Nephron (organoid): ENCODE measurements around the gene FAM131C.
A peak's percentile ranks its signal among the peaks of the same experiment; 100 is the strongest.

Experiments
- H3K27ac Mint-ChIP-seq, 3 experiments: 2 replicates each; pipeline ENCODE4 v1.8.0; 2020; ENCODE audit warnings: mixed read lengths in 3 of 3, mild to moderate bottlenecking in 2 of 3, moderate library complexity in 1 of 3
- H3K27me3 Mint-ChIP-seq: 2 replicates; pipeline ENCODE4 v1.8.0; 2021; ENCODE audit warnings: low read depth, mild to moderate bottlenecking, moderate library complexity, mixed read lengths
- H3K36me3 Mint-ChIP-seq: 2 replicates; pipeline ENCODE4 v1.8.0; 2020; ENCODE audit warnings: low read depth, mixed read lengths
- H3K4me1 Mint-ChIP-seq: 2 replicates; pipeline ENCODE4 v1.8.0; 2020; ENCODE audit warnings: mixed read lengths
- H3K4me3 Mint-ChIP-seq, 3 experiments: 2 replicates each; pipeline ENCODE4 v1.8.0; 2020; ENCODE audit warnings: mild to moderate bottlenecking in 3 of 3, mixed read lengths in 3 of 3, moderate library complexity in 2 of 3
- H3K9me3 Mint-ChIP-seq: 2 replicates; pipeline ENCODE4 v1.8.0; 2020; ENCODE audit warnings: mixed read lengths
- TF ChIP-seq, protein P1 (sequence below), 3 experiments: fragments of 200-600 bp; sonication (generic); IDR thresholded peaks; one replicate each; pipeline ENCODE4 v1.5.0; 2021; ENCODE audit warnings: antibody characterized with exemption in 3 of 3; ENCODE audit not compliant: unreplicated experiment in 3 of 3

The FAM131C gene

DNA sequence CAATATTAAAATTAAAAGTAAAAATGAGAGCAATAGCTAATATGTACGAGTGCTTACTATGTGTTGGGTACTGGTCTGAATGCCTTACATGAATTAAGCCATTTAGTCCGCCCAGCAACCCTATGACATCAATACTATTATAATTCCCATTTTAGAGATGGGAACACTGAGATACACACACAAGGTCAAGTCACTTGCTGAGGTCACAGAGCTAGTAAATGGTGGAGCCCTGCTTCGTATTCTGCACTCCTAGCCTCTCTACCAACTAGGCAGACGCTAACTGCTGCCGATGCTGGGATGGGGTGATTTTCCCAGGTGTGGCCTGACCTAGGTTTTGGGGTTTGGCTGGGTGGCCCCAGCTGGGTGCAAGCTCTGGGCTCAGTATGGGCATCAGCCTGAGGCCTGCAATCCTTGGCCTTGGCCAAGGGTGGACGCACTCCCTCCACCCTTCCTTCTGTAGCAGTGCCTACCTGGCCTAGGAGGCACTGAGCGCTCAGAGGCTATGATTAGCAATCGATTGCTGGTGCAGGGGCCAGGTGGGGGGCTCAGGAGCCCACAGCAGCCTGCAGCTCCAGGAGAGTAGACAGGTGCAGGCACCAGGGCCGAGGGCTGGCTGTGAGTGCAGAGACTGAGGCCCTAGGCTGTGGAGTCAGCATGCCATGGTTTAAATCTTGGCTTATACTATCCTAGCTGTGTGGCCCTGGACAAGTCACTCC is 2.7 kb downstream of the FAM131C start:
- Mint-ChIP-seq H3K9me3 (peaks cover 3% of the 10 kb centered on the region), H3K36me3 (no peaks in the 10 kb centered on the region), H3K27me3 (peaks cover 30% of the 10 kb centered on the region), H3K4me1 (peaks cover 11% of the 10 kb centered on the region), H3K4me3 (peak overlapping the region in 1 of 3 experiments; percentile 15), H3K27ac (no peak overlapping the region)
- TF ChIP-seq, protein P1, sequence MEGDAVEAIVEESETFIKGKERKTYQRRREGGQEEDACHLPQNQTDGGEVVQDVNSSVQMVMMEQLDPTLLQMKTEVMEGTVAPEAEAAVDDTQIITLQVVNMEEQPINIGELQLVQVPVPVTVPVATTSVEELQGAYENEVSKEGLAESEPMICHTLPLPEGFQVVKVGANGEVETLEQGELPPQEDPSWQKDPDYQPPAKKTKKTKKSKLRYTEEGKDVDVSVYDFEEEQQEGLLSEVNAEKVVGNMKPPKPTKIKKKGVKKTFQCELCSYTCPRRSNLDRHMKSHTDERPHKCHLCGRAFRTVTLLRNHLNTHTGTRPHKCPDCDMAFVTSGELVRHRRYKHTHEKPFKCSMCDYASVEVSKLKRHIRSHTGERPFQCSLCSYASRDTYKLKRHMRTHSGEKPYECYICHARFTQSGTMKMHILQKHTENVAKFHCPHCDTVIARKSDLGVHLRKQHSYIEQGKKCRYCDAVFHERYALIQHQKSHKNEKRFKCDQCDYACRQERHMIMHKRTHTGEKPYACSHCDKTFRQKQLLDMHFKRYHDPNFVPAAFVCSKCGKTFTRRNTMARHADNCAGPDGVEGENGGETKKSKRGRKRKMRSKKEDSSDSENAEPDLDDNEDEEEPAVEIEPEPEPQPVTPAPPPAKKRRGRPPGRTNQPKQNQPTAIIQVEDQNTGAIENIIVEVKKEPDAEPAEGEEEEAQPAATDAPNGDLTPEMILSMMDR (IDR thresholded peaks at IDR 0.05; ENCODE audit: unreplicated experiment in 3 of 3), result no peak

- Mint-ChIP-seq H3K4me3 (no peak overlapping the region), H3K9me3 (no peaks in the 10 kb centered on the region), H3K36me3 (no peaks in the 10 kb centered on the region), H3K4me1 (peaks cover 5% of the 10 kb centered on the region), H3K27ac (peak overlapping the region in 1 of 3 experiments; percentile 55), H3K27me3 (peaks cover 35% of the 10 kb centered on the region)
- TF ChIP-seq, protein P1 (IDR thresholded peaks at IDR 0.05; ENCODE audit: unreplicated experiment in 3 of 3), result no peak
These were observed 4.8 kb downstream of the FAM131C start for GRCh38 chr1:16068356-16069270.

DNA sequence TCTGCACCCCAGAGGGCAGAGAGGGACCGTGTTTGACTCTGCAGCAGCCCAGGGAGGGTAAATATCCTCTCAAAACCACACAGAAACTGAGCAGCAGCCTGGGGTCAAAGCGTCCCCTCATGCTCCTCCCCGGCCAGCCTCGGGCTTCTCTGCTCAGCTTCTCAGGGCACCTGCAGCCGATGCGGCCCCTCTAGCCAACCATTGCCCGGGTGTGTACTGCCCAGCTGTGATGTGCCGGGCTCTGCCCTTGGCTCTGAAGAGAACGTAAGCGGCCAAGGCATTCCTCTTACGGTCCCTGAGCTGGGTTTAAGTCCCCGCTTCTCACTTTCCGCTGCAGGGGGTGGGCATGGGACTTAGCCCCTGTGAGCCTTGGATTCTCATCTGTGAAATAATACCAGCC is 5.5 kb downstream of the FAM131C start:
- Mint-ChIP-seq H3K27ac (peak overlapping the region in 1 of 3 experiments; percentile 90), H3K4me1 (peaks cover 4% of the 10 kb centered on the region), H3K9me3 (no peaks in the 10 kb centered on the region)

DNA sequence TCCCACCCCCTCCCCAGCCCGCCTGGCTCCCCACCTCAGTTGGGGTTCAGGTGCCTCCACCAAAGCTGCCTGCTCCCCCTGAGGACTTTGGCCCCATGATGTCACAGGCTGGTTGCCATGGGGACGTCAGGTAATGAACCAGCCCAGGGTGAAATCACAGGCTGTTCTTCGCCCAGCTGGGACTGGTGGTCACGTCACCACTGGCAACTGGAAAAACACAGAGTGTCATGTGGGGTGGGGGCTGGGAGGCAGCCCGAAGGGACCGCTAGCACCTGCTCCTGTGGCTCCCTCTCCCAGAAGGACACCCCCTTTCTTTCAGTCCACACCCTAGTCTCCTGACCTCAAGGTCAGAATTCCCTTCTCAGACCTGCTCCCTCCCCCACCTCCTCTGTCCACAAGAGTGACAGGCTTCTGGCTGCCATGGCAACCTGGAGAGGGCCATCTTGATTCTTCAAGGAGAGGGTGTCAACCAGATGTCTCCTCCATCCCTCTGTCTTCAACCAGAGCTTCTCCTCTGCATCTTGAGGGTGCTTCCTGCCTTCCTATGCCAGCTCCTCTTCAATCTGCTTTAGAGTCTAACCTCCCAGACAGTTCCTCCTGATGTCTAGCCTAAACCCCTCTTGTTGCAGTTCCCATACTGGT is 6.2 kb downstream of the FAM131C start:
- no peaks in the 10 kb centered on the region for H3K36me3 Mint-ChIP-seq
- peak overlapping the region in 2 of 3 experiments; percentile 64 to 90 for H3K27ac Mint-ChIP-seq
- H3K4me3 Mint-ChIP-seq, result peak overlapping the region in 1 of 3 experiments; percentile 10
- TF ChIP-seq, protein P1 (IDR thresholded peaks at IDR 0.05; ENCODE audit: unreplicated experiment in 3 of 3), result no peak
- H3K9me3 Mint-ChIP-seq, result no peaks in the 10 kb centered on the region
- peaks cover 38% of the 10 kb centered on the region for H3K27me3 Mint-ChIP-seq
- peaks cover 4% of the 10 kb centered on the region for H3K4me1 Mint-ChIP-seq

More for the DNA sequence above, 5.5 kb downstream of the FAM131C start:
- peaks cover 34% of the 10 kb centered on the region for H3K27me3 Mint-ChIP-seq
- TF ChIP-seq, protein P1 (IDR thresholded peaks at IDR 0.05; ENCODE audit: unreplicated experiment in 3 of 3), result no peak
- H3K4me3 Mint-ChIP-seq, result no peak overlapping the region
- no peaks in the 10 kb centered on the region for H3K36me3 Mint-ChIP-seq

- H3K27ac Mint-ChIP-seq, result peak overlapping the region in 1 of 3 experiments; percentile 90
These were observed 7.2 kb downstream of the FAM131C start for GRCh38 chr1:16066245-16066644.

More at GRCh38 chr1:16066245-16066644, 7.2 kb downstream of the FAM131C start:
- TF ChIP-seq, protein P1 (IDR thresholded peaks at IDR 0.05; ENCODE audit: unreplicated experiment in 3 of 3), result no peak
- Mint-ChIP-seq H3K27me3 (peaks cover 38% of the 10 kb centered on the region), H3K4me3 (no peak overlapping the region), H3K4me1 (peaks cover 4% of the 10 kb centered on the region), H3K36me3 (no peaks in the 10 kb centered on the region), H3K9me3 (no peaks in the 10 kb centered on the region)
